Fibroblast of lung (primary cell): ENCODE measurements around the gene GRXCR2. TPM values are rescaled to one million over a fixed set of nuclear protein-coding genes. Genes with fewer than 3 reads are reported as not detected.

Experiments
- DNase-seq, 2 donors: peaks; one replicate each; pipeline versions ENCODE4 v3.0.0 to v3.0.0-alpha.2; 2010; ENCODE audit warnings: low read depth in 2 of 2
- H2AFZ ChIP-seq: 2 replicates; pipeline ENCODE4 v1.5.1; 2012; ENCODE audit warnings: low read length, control low read depth, inconsistent platforms
- H3K27ac ChIP-seq: 2 replicates; pipeline ENCODE4 v1.5.1; 2011; ENCODE audit warnings: low read length, control low read depth; ENCODE audit not compliant: insufficient read depth
- H3K27me3 ChIP-seq: 2 replicates; pipeline ENCODE4 v1.5.1; 2011; ENCODE audit warnings: mild to moderate bottlenecking, low read length; ENCODE audit not compliant: control insufficient read depth, insufficient read depth
- H3K36me3 ChIP-seq: 2 replicates; pipeline ENCODE4 v1.5.1; 2011; ENCODE audit warnings: low read length; ENCODE audit not compliant: control insufficient read depth, insufficient read depth
- H3K4me1 ChIP-seq: 2 replicates; pipeline ENCODE4 v1.5.1; 2011; ENCODE audit warnings: low read length; ENCODE audit not compliant: control insufficient read depth, insufficient read depth; ENCODE audit errors: extremely low read depth
- H3K4me2 ChIP-seq: 2 replicates; pipeline ENCODE4 v1.5.1; 2011; ENCODE audit warnings: low read length, control low read depth; ENCODE audit not compliant: insufficient read depth; ENCODE audit errors: extremely low read depth
- H3K4me3 ChIP-seq, 4 experiments: fragments of 200-600 bp in 1 of 4; sonication (generic) in 1 of 4; replicated peaks in 1 of 4; 2 replicates each; pipeline ENCODE4 v1.5.1; 2011 to 2016; ENCODE audit warnings: low read length in 4 of 4, low read depth in 3 of 4, mild to moderate bottlenecking in 3 of 4, control low read depth in 2 of 4, inconsistent platforms in 1 of 4, mixed read lengths in 1 of 4; ENCODE audit not compliant: insufficient read depth in 1 of 4; ENCODE audit errors: control extremely low read depth in 1 of 4
- H3K79me2 ChIP-seq: 2 replicates; pipeline ENCODE4 v1.5.1; 2012; ENCODE audit warnings: mild to moderate bottlenecking, low read length, inconsistent platforms; ENCODE audit not compliant: control insufficient read depth, insufficient read depth
- H3K9ac ChIP-seq: 2 replicates; pipeline ENCODE4 v1.5.1; 2011; ENCODE audit warnings: mild to moderate bottlenecking, low read length, control low read depth; ENCODE audit not compliant: insufficient read depth
- H3K9me3 ChIP-seq: 2 replicates; pipeline ENCODE4 v1.5.1; 2012; ENCODE audit warnings: low read depth, low read length; ENCODE audit not compliant: control insufficient read depth, insufficient read depth
- H4K20me1 ChIP-seq: 2 replicates; pipeline ENCODE4 v1.5.1; 2011; ENCODE audit warnings: low read length; ENCODE audit not compliant: control insufficient read depth, insufficient read depth; ENCODE audit errors: extremely low read depth
- EZH2 ChIP-seq: IDR thresholded peaks from 2 replicates; pipeline ENCODE4 v1.5.1; 2012; ENCODE audit warnings: low read length, control low read depth, mild to moderate bottlenecking; ENCODE audit errors: missing control alignments
- polyA plus RNA-seq, 2 donors: library from polyadenylated mRNA; depleted of rRNA in 1 of 2; stranded (reverse) in 1 of 2; unstranded in 1 of 2; fragments of >200 nt; gene quantifications; 2 replicates each; pipeline ENCODE4 v1.2.1, GENCODE V29; 2011 to 2012; ENCODE audit warnings: missing spikeins in 1 of 2
- total RNA-seq: library from RNA; depleted of rRNA; stranded (reverse); fragments of >200 nt; gene quantifications from 2 replicates; pipeline ENCODE4 v1.2.1, GENCODE V29; 2014
- TF ChIP-seq, protein P1 (sequence below), 2 donors: IDR thresholded peaks in 1 of 2; conservative IDR thresholded peaks in 1 of 2; 1 replicate in 1 of 2; 2 replicates in 1 of 2; pipeline ENCODE4 v1.5.1; 2011 to 2012; ENCODE audit warnings: low read length in 2 of 2, control low read depth in 1 of 2, inconsistent platforms in 1 of 2, low read depth in 1 of 2, mild to moderate bottlenecking in 1 of 2

GRXCR2 gene
- total and polyA plus RNA-seq, 2 donors (not counting 1 experiment from before 2014, with no cell fraction given) = not detected

DNA sequence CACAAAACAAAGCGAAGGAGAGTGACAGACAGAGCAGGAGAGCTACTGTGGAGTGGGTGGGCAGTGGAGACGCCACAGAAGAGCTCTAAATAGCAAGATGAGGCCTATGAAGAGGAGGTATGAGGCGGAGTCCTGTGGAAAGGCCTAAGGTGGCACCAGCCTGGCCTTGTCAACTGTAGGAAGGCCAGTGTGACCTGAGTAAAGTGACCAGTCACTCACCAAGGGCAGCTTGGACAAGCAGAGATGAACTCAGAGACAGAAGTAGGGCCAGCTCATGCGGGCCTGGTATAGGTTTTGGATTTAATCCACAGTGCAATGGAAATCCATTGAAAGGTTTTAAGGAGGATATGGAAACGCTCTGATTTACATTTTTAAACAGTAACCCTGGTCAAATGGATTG lies 39.8 kb upstream of the GRXCR2 start:
- no peak overlapping the region for H3K4me2 ChIP-seq
- no peaks in the 10 kb centered on the region for H3K9me3 ChIP-seq
- TF ChIP-seq, protein P1, sequence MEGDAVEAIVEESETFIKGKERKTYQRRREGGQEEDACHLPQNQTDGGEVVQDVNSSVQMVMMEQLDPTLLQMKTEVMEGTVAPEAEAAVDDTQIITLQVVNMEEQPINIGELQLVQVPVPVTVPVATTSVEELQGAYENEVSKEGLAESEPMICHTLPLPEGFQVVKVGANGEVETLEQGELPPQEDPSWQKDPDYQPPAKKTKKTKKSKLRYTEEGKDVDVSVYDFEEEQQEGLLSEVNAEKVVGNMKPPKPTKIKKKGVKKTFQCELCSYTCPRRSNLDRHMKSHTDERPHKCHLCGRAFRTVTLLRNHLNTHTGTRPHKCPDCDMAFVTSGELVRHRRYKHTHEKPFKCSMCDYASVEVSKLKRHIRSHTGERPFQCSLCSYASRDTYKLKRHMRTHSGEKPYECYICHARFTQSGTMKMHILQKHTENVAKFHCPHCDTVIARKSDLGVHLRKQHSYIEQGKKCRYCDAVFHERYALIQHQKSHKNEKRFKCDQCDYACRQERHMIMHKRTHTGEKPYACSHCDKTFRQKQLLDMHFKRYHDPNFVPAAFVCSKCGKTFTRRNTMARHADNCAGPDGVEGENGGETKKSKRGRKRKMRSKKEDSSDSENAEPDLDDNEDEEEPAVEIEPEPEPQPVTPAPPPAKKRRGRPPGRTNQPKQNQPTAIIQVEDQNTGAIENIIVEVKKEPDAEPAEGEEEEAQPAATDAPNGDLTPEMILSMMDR (conservative IDR thresholded peaks at IDR 0.05 in 1 of 2, IDR thresholded peaks at IDR 0.05 in 1 of 2; ENCODE audit: low read depth in 1 of 2, low read length in 2 of 2) = no peak
- no peak for TF ChIP-seq EZH2
- H3K4me1 ChIP-seq = no peaks in the 10 kb centered on the region
- H3K27me3 ChIP-seq = no peaks in the 10 kb centered on the region
- H3K27ac ChIP-seq = no peak overlapping the region
- H3K9ac ChIP-seq = no peak overlapping the region
- no peak overlapping the region for H3K4me3 ChIP-seq
- no peaks in the 10 kb centered on the region for H3K79me2 ChIP-seq
- no peak for DNase-seq
- H2AFZ ChIP-seq = no peak overlapping the region
- no peaks in the 10 kb centered on the region for H4K20me1 ChIP-seq
- no peaks in the 10 kb centered on the region for H3K36me3 ChIP-seq

DNA sequence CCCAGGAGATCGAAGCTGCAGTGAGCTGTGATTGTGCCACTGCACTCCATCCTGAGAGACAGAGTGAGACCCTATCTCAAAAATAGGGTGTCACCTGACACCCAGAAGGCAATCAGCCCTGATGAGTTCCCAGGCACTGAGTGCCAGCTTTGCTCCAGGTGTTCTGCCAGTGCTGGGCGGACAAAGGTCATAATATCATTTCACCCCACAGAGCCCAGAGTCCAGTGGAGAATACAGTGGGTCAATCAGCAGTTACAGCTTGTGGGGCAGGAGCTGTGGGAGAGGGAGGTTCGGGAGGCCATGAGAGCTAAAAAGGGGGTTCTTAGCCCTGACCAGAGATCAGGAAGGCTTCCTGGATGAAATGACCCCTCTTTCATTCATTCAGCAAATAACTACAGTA lies 39.2 kb upstream of the GRXCR2 start:
- H3K79me2 ChIP-seq = no peaks in the 10 kb centered on the region
- no peaks in the 10 kb centered on the region for H3K9me3 ChIP-seq
- no peaks in the 10 kb centered on the region for H3K4me1 ChIP-seq
- H3K9ac ChIP-seq = no peak overlapping the region
- DNase-seq = no peak
- H3K4me3 ChIP-seq = no peak overlapping the region
- no peak overlapping the region for H3K4me2 ChIP-seq
- H3K27ac ChIP-seq = no peak overlapping the region
- no peaks in the 10 kb centered on the region for H3K27me3 ChIP-seq
- H3K36me3 ChIP-seq = no peaks in the 10 kb centered on the region
- no peaks in the 10 kb centered on the region for H4K20me1 ChIP-seq
- no peak overlapping the region for H2AFZ ChIP-seq
- TF ChIP-seq, protein P1 (conservative IDR thresholded peaks at IDR 0.05 in 1 of 2, IDR thresholded peaks at IDR 0.05 in 1 of 2; ENCODE audit: low read depth in 1 of 2, low read length in 2 of 2) = no peak
- TF ChIP-seq EZH2 = no peak

DNA sequence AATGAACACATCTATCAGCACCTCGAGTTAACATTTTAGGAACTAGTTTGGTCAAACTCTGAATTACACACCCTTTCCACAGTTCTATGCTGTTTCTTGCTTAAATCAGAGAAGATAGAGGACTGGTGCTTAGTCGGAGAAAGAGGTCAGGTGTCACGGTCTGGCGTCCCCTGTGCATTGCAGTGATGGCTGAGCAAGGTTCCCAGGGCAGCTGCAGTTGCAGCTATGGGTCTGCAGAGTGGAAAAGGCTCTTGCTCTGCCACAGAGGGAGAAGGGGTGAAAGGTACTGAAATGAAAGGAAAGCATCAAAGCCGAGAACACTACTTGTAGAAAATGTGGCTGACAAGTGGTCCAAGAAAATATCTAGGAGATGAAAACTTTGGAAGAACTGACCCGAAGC lies 38.4 kb upstream of the GRXCR2 start:
- TF ChIP-seq EZH2 = no peak
- TF ChIP-seq, protein P1 (conservative IDR thresholded peaks at IDR 0.05 in 1 of 2, IDR thresholded peaks at IDR 0.05 in 1 of 2; ENCODE audit: low read depth in 1 of 2, low read length in 2 of 2) = no peak
- H3K9me3 ChIP-seq = no peaks in the 10 kb centered on the region
- no peaks in the 10 kb centered on the region for H3K4me1 ChIP-seq
- H2AFZ ChIP-seq = no peak overlapping the region
- H3K27me3 ChIP-seq = no peaks in the 10 kb centered on the region
- H3K36me3 ChIP-seq = no peaks in the 10 kb centered on the region
- no peak overlapping the region for H3K9ac ChIP-seq
- no peak overlapping the region for H3K27ac ChIP-seq
- H3K79me2 ChIP-seq = no peaks in the 10 kb centered on the region
- H4K20me1 ChIP-seq = no peaks in the 10 kb centered on the region
- no peak overlapping the region for H3K4me3 ChIP-seq
- H3K4me2 ChIP-seq = no peak overlapping the region
- DNase-seq = no peak
